ENCODE data around the gene OR10H1. TPM values are rescaled to one million over a fixed set of nuclear protein-coding genes. Genes with fewer than 3 reads are reported as not detected.
"Not testable (repeated sequence)": the region's sequence is repeated elsewhere in the genome, so short reads cannot be mapped to it uniquely, and the experiment has no call there.

The OR10H1 gene
- total RNA-seq, 1 experiment from 2014 or later = not detected

DNA sequence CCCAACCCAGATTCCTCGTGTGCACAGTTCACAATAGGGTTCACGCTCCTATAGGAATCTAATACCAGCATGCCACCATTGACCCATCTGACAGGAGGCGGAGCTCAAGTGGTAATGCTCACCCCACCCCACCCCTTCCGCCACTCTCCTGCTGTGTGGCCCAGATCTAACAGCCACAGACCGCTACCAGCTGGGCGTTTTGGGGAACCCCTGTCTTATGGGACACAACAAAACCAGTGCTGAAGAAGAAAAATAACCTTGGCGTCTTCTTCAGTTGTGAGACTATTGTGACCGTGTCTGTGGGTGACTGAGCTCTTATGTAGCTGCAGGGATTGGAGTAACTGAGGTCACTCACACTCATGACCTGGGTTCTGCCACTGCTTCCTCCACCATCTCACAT is 5.2 kb upstream of the OR10H1 start:
- no peaks in the 10 kb centered on the region for H3K36me3 ChIP-seq (ENCODE audit: insufficient read depth, low read length)
- H3K4me3 ChIP-seq (ENCODE audit: low read length) = no peak overlapping the region
- H3K9me2 ChIP-seq (replicated peaks; ENCODE audit: insufficient read depth, low read length) = no peaks in the 10 kb centered on the region
- no peak overlapping the region for H3K4me2 ChIP-seq (ENCODE audit: low read depth, low read length, poor library complexity, severe bottlenecking)
- no peaks in the 10 kb centered on the region for H3K4me1 ChIP-seq (ENCODE audit: low read length)
- H3K27me3 ChIP-seq (ENCODE audit: low read length) = no peaks in the 10 kb centered on the region
- no peak overlapping the region for H3K27ac ChIP-seq (ENCODE audit: low read length)
- no peak for DNase-seq
- no peaks in the 10 kb centered on the region for H3K9me3 ChIP-seq (ENCODE audit: low read length)
- no peaks in the 10 kb centered on the region for H4K20me1 ChIP-seq (ENCODE audit: insufficient read depth, low read depth, low read length)
- no peak overlapping the region for H2AFZ ChIP-seq (ENCODE audit: low read length)
- H3K9ac ChIP-seq (ENCODE audit: low read length) = no peak overlapping the region
- no peaks in the 10 kb centered on the region for H3K79me2 ChIP-seq (ENCODE audit: low read length)

- no peaks in the 10 kb centered on the region for H3K4me1 ChIP-seq (ENCODE audit: low read length)
- H3K27me3 ChIP-seq (ENCODE audit: low read length) = no peaks in the 10 kb centered on the region
- H3K4me2 ChIP-seq (ENCODE audit: low read depth, low read length, poor library complexity, severe bottlenecking) = no peak overlapping the region
- no peaks in the 10 kb centered on the region for H3K36me3 ChIP-seq (ENCODE audit: insufficient read depth, low read length)
- H3K9me2 ChIP-seq (replicated peaks; ENCODE audit: insufficient read depth, low read length) = no peaks in the 10 kb centered on the region
- no peak overlapping the region for H3K4me3 ChIP-seq (ENCODE audit: low read length)
- H3K79me2 ChIP-seq (ENCODE audit: low read length) = no peaks in the 10 kb centered on the region
- H3K9ac ChIP-seq (ENCODE audit: low read length) = no peak overlapping the region
- no peak overlapping the region for H3K27ac ChIP-seq (ENCODE audit: low read length)
- no peak for DNase-seq
- no peaks in the 10 kb centered on the region for H3K9me3 ChIP-seq (ENCODE audit: low read length)
- no peak overlapping the region for H2AFZ ChIP-seq (ENCODE audit: low read length)
- no peaks in the 10 kb centered on the region for H4K20me1 ChIP-seq (ENCODE audit: insufficient read depth, low read depth, low read length)
Observed at GRCh38 chr19:15813916-15814315, 1.5 kb downstream of the OR10H1 start.

- Histone ChIP-seq H3K79me2 (ENCODE audit: low read length) (no peaks in the 10 kb centered on the region), H3K27ac (ENCODE audit: low read length) (no peak overlapping the region), H3K4me1 (ENCODE audit: low read length) (no peaks in the 10 kb centered on the region), H3K9ac (ENCODE audit: low read length) (no peak overlapping the region), H3K4me2 (ENCODE audit: low read depth, low read length, poor library complexity, severe bottlenecking) (no peak overlapping the region), H3K36me3 (ENCODE audit: insufficient read depth, low read length) (no peaks in the 10 kb centered on the region), H2AFZ (ENCODE audit: low read length) (no peak overlapping the region), H4K20me1 (ENCODE audit: insufficient read depth, low read depth, low read length) (no peaks in the 10 kb centered on the region), H3K9me2 (replicated peaks; ENCODE audit: insufficient read depth, low read length) (no peaks in the 10 kb centered on the region), H3K27me3 (ENCODE audit: low read length) (no peaks in the 10 kb centered on the region), H3K9me3 (ENCODE audit: low read length) (no peaks in the 10 kb centered on the region), H3K4me3 (ENCODE audit: low read length) (no peak overlapping the region)
- no peak for DNase-seq
Observed at GRCh38 chr19:15812060-15812722, 3.3 kb downstream of the OR10H1 start.

- H3K27me3 ChIP-seq (ENCODE audit: low read length) = no peaks in the 10 kb centered on the region
- H4K20me1 ChIP-seq (ENCODE audit: insufficient read depth, low read depth, low read length) = no peaks in the 10 kb centered on the region
- H3K27ac ChIP-seq (ENCODE audit: low read length) = no peak overlapping the region
- H3K4me2 ChIP-seq (ENCODE audit: low read depth, low read length, poor library complexity, severe bottlenecking) = no peak overlapping the region
- H3K9me3 ChIP-seq (ENCODE audit: low read length) = no peaks in the 10 kb centered on the region
- H3K9ac ChIP-seq (ENCODE audit: low read length) = no peak overlapping the region
- no peaks in the 10 kb centered on the region for H3K9me2 ChIP-seq (replicated peaks; ENCODE audit: insufficient read depth, low read length)
- no peak overlapping the region for H2AFZ ChIP-seq (ENCODE audit: low read length)
- H3K36me3 ChIP-seq (ENCODE audit: insufficient read depth, low read length) = no peaks in the 10 kb centered on the region
- H3K79me2 ChIP-seq (ENCODE audit: low read length) = no peaks in the 10 kb centered on the region
- DNase-seq = no peak
- no peak overlapping the region for H3K4me3 ChIP-seq (ENCODE audit: low read length)
- no peaks in the 10 kb centered on the region for H3K4me1 ChIP-seq (ENCODE audit: low read length)
Observed at GRCh38 chr19:15811476-15811875, 4.0 kb downstream of the OR10H1 start.

DNA sequence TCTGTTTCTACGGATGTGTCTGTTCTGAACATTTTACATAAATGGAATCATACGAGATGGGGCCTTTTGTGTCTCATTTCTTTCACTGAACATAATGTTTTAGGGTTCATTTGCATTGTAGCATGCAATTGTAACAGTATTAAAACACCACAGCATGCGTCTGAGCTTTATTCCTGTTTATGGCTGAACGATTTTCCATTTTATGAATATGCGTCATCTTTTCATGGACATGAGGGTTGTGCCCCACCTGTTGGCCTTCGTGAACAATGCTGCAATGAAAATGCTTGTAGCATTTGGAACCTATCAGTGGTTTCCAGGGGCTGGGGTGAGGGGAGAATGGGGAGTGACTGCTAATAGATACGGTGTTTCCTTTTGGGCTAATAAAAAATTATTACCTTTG is 5.1 kb downstream of the OR10H1 start:
- no peaks in the 10 kb centered on the region for H3K4me1 ChIP-seq (ENCODE audit: low read length)
- H3K4me2 ChIP-seq (ENCODE audit: low read depth, low read length, poor library complexity, severe bottlenecking) = no peak overlapping the region
- peak; percentile 58 for DNase-seq
- H3K4me3 ChIP-seq (ENCODE audit: low read length) = no peak overlapping the region
- H3K79me2 ChIP-seq (ENCODE audit: low read length) = no peaks in the 10 kb centered on the region
- H3K27ac ChIP-seq (ENCODE audit: low read length) = no peak overlapping the region
- no peaks in the 10 kb centered on the region for H4K20me1 ChIP-seq (ENCODE audit: insufficient read depth, low read depth, low read length)
- no peak overlapping the region for H3K9ac ChIP-seq (ENCODE audit: low read length)
- H3K36me3 ChIP-seq (ENCODE audit: insufficient read depth, low read length) = no peaks in the 10 kb centered on the region
- H3K9me3 ChIP-seq (ENCODE audit: low read length) = no peaks in the 10 kb centered on the region
- H3K9me2 ChIP-seq (replicated peaks; ENCODE audit: insufficient read depth, low read length) = no peaks in the 10 kb centered on the region
- no peaks in the 10 kb centered on the region for H3K27me3 ChIP-seq (ENCODE audit: low read length)
- no peak overlapping the region for H2AFZ ChIP-seq (ENCODE audit: low read length)

GRCh38 chr19:15794279-15794678 is 21.2 kb downstream of the OR10H1 start:
- not testable (repeated sequence) for H3K27ac ChIP-seq (ENCODE audit: low read length); H2AFZ ChIP-seq (ENCODE audit: low read length); H3K4me3 ChIP-seq (ENCODE audit: low read length); H3K36me3 ChIP-seq (ENCODE audit: insufficient read depth, low read length); H4K20me1 ChIP-seq (ENCODE audit: insufficient read depth, low read depth, low read length); DNase-seq; H3K4me2 ChIP-seq (ENCODE audit: low read depth, low read length, poor library complexity, severe bottlenecking); H3K9me3 ChIP-seq (ENCODE audit: low read length); H3K27me3 ChIP-seq (ENCODE audit: low read length); H3K79me2 ChIP-seq (ENCODE audit: low read length); H3K9me2 ChIP-seq (replicated peaks; ENCODE audit: insufficient read depth, low read length); H3K9ac ChIP-seq (ENCODE audit: low read length); H3K4me1 ChIP-seq (ENCODE audit: low read length)

- H3K9me2 ChIP-seq (replicated peaks; ENCODE audit: insufficient read depth, low read length) = no peaks in the 10 kb centered on the region
- H3K4me3 ChIP-seq (ENCODE audit: low read length) = no peak overlapping the region
- H4K20me1 ChIP-seq (ENCODE audit: insufficient read depth, low read depth, low read length) = no peaks in the 10 kb centered on the region
- no peak for DNase-seq
- no peak overlapping the region for H3K9ac ChIP-seq (ENCODE audit: low read length)
- no peak overlapping the region for H3K4me2 ChIP-seq (ENCODE audit: low read depth, low read length, poor library complexity, severe bottlenecking)
- H2AFZ ChIP-seq (ENCODE audit: low read length) = no peak overlapping the region
- no peaks in the 10 kb centered on the region for H3K4me1 ChIP-seq (ENCODE audit: low read length)
- no peaks in the 10 kb centered on the region for H3K79me2 ChIP-seq (ENCODE audit: low read length)
- no peaks in the 10 kb centered on the region for H3K9me3 ChIP-seq (ENCODE audit: low read length)
- no peaks in the 10 kb centered on the region for H3K27me3 ChIP-seq (ENCODE audit: low read length)
- no peaks in the 10 kb centered on the region for H3K36me3 ChIP-seq (ENCODE audit: insufficient read depth, low read length)
- H3K27ac ChIP-seq (ENCODE audit: low read length) = no peak overlapping the region
Observed at GRCh38 chr19:15790096-15790495, 25.4 kb downstream of the OR10H1 start.

DNA sequence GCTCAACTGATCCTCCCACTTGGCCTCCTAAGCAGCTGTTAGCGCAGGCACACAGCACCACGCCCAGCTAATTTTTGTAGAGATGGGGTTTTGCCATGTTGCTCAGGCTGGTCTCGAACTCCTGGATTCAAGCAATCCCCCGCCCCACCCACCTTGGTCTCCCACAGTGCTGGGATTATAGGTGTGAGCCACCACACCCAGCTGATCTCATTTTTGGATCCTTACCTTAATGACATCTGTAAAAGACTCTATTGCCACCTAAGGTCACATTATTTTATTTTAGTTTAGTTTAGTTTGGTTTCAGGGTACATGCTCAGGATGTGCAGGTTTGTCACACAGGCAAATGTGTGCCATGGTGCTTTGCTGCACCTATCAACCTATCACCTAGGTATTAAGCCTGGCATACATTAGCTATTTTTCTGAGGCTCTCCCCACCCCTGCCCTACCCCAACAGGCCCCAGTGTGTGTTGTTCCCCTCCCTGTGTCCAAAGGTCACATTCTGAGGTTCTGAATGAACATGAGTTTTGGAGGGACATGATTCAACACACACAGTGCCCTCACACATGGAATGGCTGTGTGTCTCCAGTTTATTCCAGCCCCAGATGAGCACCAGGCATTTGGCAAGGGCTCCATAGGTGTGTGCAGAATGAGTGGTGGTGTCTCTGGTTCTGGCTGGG is 26.7 kb downstream of the OR10H1 start:
- no peaks in the 10 kb centered on the region for H3K36me3 ChIP-seq (ENCODE audit: insufficient read depth, low read length)
- H3K27ac ChIP-seq (ENCODE audit: low read length) = no peak overlapping the region
- no peaks in the 10 kb centered on the region for H3K4me1 ChIP-seq (ENCODE audit: low read length)
- DNase-seq = no peak
- H3K9me3 ChIP-seq (ENCODE audit: low read length) = no peaks in the 10 kb centered on the region
- no peaks in the 10 kb centered on the region for H3K27me3 ChIP-seq (ENCODE audit: low read length)
- H3K79me2 ChIP-seq (ENCODE audit: low read length) = no peaks in the 10 kb centered on the region
- H4K20me1 ChIP-seq (ENCODE audit: insufficient read depth, low read depth, low read length) = no peaks in the 10 kb centered on the region
- H3K4me2 ChIP-seq (ENCODE audit: low read depth, low read length, poor library complexity, severe bottlenecking) = no peak overlapping the region
- no peak overlapping the region for H3K9ac ChIP-seq (ENCODE audit: low read length)
- H3K9me2 ChIP-seq (replicated peaks; ENCODE audit: insufficient read depth, low read length) = no peaks in the 10 kb centered on the region
- no peak overlapping the region for H2AFZ ChIP-seq (ENCODE audit: low read length)
- H3K4me3 ChIP-seq (ENCODE audit: low read length) = no peak overlapping the region

All from Karpas-422 (cell line).